ENCODE measurements around the gene MBTPS2. TPM values are rescaled to one million over a fixed set of nuclear protein-coding genes. Genes with fewer than 3 reads are reported as not detected.

MBTPS2 gene
- total RNA-seq, 1 donor from 2014 or later: 9.4 TPM

DNA sequence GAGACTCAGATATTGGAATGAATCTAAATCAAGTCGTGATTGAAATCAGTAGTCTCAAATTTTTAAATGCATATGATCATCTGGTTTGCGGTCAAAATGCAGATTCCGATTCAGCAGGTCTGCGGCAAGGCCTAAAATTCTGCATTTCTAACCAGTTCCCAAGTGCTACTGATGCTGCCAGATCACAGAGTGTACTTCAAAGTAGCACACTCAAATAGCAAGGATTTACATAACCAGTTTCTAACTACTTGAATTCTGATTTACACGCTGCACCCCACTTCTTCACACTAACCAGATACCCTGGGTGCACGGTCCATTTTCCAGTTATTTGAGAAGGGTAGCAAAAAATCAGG lies 752 bp downstream of the MBTPS2 start:
- TF ChIP-seq, protein P1, sequence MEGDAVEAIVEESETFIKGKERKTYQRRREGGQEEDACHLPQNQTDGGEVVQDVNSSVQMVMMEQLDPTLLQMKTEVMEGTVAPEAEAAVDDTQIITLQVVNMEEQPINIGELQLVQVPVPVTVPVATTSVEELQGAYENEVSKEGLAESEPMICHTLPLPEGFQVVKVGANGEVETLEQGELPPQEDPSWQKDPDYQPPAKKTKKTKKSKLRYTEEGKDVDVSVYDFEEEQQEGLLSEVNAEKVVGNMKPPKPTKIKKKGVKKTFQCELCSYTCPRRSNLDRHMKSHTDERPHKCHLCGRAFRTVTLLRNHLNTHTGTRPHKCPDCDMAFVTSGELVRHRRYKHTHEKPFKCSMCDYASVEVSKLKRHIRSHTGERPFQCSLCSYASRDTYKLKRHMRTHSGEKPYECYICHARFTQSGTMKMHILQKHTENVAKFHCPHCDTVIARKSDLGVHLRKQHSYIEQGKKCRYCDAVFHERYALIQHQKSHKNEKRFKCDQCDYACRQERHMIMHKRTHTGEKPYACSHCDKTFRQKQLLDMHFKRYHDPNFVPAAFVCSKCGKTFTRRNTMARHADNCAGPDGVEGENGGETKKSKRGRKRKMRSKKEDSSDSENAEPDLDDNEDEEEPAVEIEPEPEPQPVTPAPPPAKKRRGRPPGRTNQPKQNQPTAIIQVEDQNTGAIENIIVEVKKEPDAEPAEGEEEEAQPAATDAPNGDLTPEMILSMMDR (IDR thresholded peaks at IDR 0.05; ENCODE audit: borderline replicate concordance): no peak
- Histone ChIP-seq H3K9me3 (replicated peaks) (no peaks in the 10 kb centered on the region), H3K27me3 (ENCODE audit: low read depth) (no peaks in the 10 kb centered on the region), H3K4me1 (peaks cover 14% of the 10 kb centered on the region), H3K36me3 (peaks cover 10% of the 10 kb centered on the region), H3K4me3 (peak overlapping the region; percentile 80), H3K27ac (replicated peaks) (peak overlapping the region; percentile 87)
- no peak for DNase-seq
- intact Hi-C loops (cut with micrococcal nuclease): no loop called here

GRCh38 chrX:21843179-21843578 lies 3.8 kb downstream of the MBTPS2 start:
- Histone ChIP-seq H3K4me3 (no peak overlapping the region), H3K27me3 (ENCODE audit: low read depth) (no peaks in the 10 kb centered on the region), H3K27ac (replicated peaks) (no peak overlapping the region), H3K4me1 (peaks cover 14% of the 10 kb centered on the region), H3K9me3 (replicated peaks) (no peaks in the 10 kb centered on the region), H3K36me3 (peaks cover 31% of the 10 kb centered on the region)
- DNase-seq: no peak
- TF ChIP-seq, protein P1 (IDR thresholded peaks at IDR 0.05; ENCODE audit: borderline replicate concordance): no peak
- intact Hi-C loops (cut with micrococcal nuclease): no loop called here

DNA sequence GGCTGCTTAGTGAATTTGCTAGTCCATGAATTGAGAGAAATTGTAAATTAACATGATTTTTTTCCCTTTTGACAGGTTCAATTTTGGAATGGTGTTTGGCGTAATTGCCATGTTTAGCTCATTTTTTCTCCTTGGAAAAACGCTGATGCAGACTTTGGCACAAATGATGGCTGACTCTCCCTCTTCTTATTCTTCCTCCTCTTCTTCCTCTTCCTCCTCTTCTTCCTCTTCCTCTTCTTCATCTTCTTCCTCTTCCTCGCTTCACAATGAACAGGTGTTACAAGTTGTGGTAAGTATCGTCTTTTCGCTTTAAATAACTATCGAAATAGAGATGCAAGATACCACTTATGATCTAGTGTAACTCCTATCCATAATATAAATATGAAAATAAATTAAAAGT lies 5.7 kb downstream of the MBTPS2 start:
- TF ChIP-seq, protein P1 (IDR thresholded peaks at IDR 0.05; ENCODE audit: borderline replicate concordance): no peak
- Histone ChIP-seq H3K36me3 (peaks cover 41% of the 10 kb centered on the region), H3K4me1 (peaks cover 13% of the 10 kb centered on the region), H3K27me3 (ENCODE audit: low read depth) (no peaks in the 10 kb centered on the region), H3K9me3 (replicated peaks) (no peaks in the 10 kb centered on the region), H3K4me3 (no peak overlapping the region), H3K27ac (replicated peaks) (no peak overlapping the region)
- no peak for DNase-seq
- intact Hi-C loops (cut with micrococcal nuclease): no loop called here

- Histone ChIP-seq H3K4me3 (no peak overlapping the region), H3K4me1 (no peaks in the 10 kb centered on the region), H3K36me3 (peaks cover 47% of the 10 kb centered on the region), H3K27me3 (ENCODE audit: low read depth) (no peaks in the 10 kb centered on the region), H3K27ac (replicated peaks) (no peak overlapping the region), H3K9me3 (replicated peaks) (no peaks in the 10 kb centered on the region)
- DNase-seq: no peak
- TF ChIP-seq, protein P1 (IDR thresholded peaks at IDR 0.05; ENCODE audit: borderline replicate concordance): no peak
- intact Hi-C loops (cut with micrococcal nuclease): no loop called here
Measured at GRCh38 chrX:21847342-21847741, 7.9 kb downstream of the MBTPS2 start.

- H3K4me1 ChIP-seq: no peaks in the 10 kb centered on the region
- no peak overlapping the region for H3K27ac ChIP-seq (replicated peaks)
- no peaks in the 10 kb centered on the region for H3K9me3 ChIP-seq (replicated peaks)
- DNase-seq: no peak
- intact Hi-C loops (cut with micrococcal nuclease): no loop called here
- TF ChIP-seq, protein P1 (IDR thresholded peaks at IDR 0.05; ENCODE audit: borderline replicate concordance): no peak
- H3K36me3 ChIP-seq: peaks cover 36% of the 10 kb centered on the region
- H3K27me3 ChIP-seq (ENCODE audit: low read depth): no peaks in the 10 kb centered on the region
- no peak overlapping the region for H3K4me3 ChIP-seq
Measured at GRCh38 chrX:21853578-21853977, 14.2 kb downstream of the MBTPS2 start.

- TF ChIP-seq, protein P1 (IDR thresholded peaks at IDR 0.05; ENCODE audit: borderline replicate concordance): no peak
- intact Hi-C loops (cut with micrococcal nuclease): no loop called here
- H3K4me3 ChIP-seq: no peak within 1 kb of the TSS
- no peaks in the 10 kb centered on the region for H3K4me1 ChIP-seq
- H3K36me3 ChIP-seq: peaks cover 30% of the 10 kb centered on the region
- no peaks in the 10 kb centered on the region for H3K9me3 ChIP-seq (replicated peaks)
- H3K27ac ChIP-seq (replicated peaks): no peak within 1 kb of the TSS
- no peak for DNase-seq
- H3K27me3 ChIP-seq (ENCODE audit: low read depth): no peaks in the 10 kb centered on the region
Measured at GRCh38 chrX:21855937-21856415, 16.6 kb downstream of the MBTPS2 start, which contains the start of gene YY2. Gene YY2 (plus strand): TSS chrX:21855987. CDS start chrX:21856485, 498 bp downstream.

Data from left ventricle myocardium inferior (tissue), 1 donor.